Activated CD8-positive, alpha-beta memory T cell treated with anti-CD3 and anti-CD28 coated beads, Interleukin-2, amount 50 U/mL, for 1 hour (primary cell): ENCODE results near the gene SLC2A6.
A peak's percentile ranks its signal among the peaks of the same experiment; 100 is the strongest.

Experiments used
- DNase-seq: peaks from one replicate; pipeline ENCODE4 v3.0.0-alpha.2; 2020; ENCODE audit errors: extremely low read depth

Gene SLC2A6

GRCh38 chr9:133478851-133479711, at the start of gene SLC2A6:
SLC2A6 (minus strand) TSS chr9:133479099; CDS start chr9:133479059, 40 bp downstream.
- DNase-seq, result peak; percentile 43

GRCh38 chr9:133528001-133528875, 49.3 kb upstream of the SLC2A6 start:
- DNase-seq, result no peak

- no peak for DNase-seq
Measured at GRCh38 chr9:133527444-133527920, 48.6 kb upstream of the SLC2A6 start.

- DNase-seq, result no peak
Measured at GRCh38 chr9:133526721-133527321, 47.9 kb upstream of the SLC2A6 start.

- DNase-seq, result no peak
Measured at GRCh38 chr9:133525677-133526076, 46.8 kb upstream of the SLC2A6 start.

GRCh38 chr9:133524679-133525228, 45.9 kb upstream of the SLC2A6 start, which contains the start of gene MYMK:
MYMK (minus strand) TSS chr9:133524959; CDS start chr9:133524844, 115 bp downstream.
- DNase-seq, result no peak

- DNase-seq, result no peak
Measured at GRCh38 chr9:133524146-133524545, 45.2 kb upstream of the SLC2A6 start.

GRCh38 chr9:133523106-133523505, 44.2 kb upstream of the SLC2A6 start:
- DNase-seq, result no peak

GRCh38 chr9:133522073-133522910, 43.4 kb upstream of the SLC2A6 start:
- no peak for DNase-seq

- DNase-seq, result no peak
Measured at GRCh38 chr9:133521122-133522072, 42.5 kb upstream of the SLC2A6 start.

- no peak for DNase-seq
Measured at GRCh38 chr9:133520121-133520835, 41.4 kb upstream of the SLC2A6 start.

GRCh38 chr9:133519693-133520092, 40.8 kb upstream of the SLC2A6 start:
- DNase-seq, result no peak

- no peak for DNase-seq
Measured at GRCh38 chr9:133518706-133519449, 40.0 kb upstream of the SLC2A6 start.

- DNase-seq, result no peak
Measured at GRCh38 chr9:133518200-133518599, 39.3 kb upstream of the SLC2A6 start.

GRCh38 chr9:133517711-133518110, 38.8 kb upstream of the SLC2A6 start:
- DNase-seq, result no peak

GRCh38 chr9:133516961-133517350, 38.1 kb upstream of the SLC2A6 start:
- DNase-seq, result no peak

GRCh38 chr9:133516256-133516960, 37.5 kb upstream of the SLC2A6 start:
- DNase-seq, result no peak
